H1 (cell line): Measurements from ENCODE around the gene MLN. TPM values are rescaled to one million over a fixed set of nuclear protein-coding genes. Genes with fewer than 3 reads are reported as not detected.

Source experiments
- CTCF ChIA-PET: fragments of 300-600 bp; sonication (Branson Sonifier 250); formaldehyde crosslinking; loops from one replicate; lab custom pipeline; 2021; ENCODE audit not compliant: partially characterized antibody; lab: Charles Lee
- POLR2A ChIA-PET: fragments of 300-600 bp; sonication (Branson Sonifier 250); formaldehyde crosslinking; loops from one replicate; lab custom pipeline; 2021; ENCODE audit warnings: inconsistent platforms; ENCODE audit not compliant: partially characterized antibody; lab: Charles Lee
- DNase-seq, 2 experiments: peaks; one replicate each; pipeline versions ENCODE4 v3.0.0 to v3.0.0-alpha.2; 2010 to 2022; ENCODE audit warnings: low spot score in 2 of 2, low read depth in 1 of 2, mixed read lengths in 1 of 2
- FAIRE-seq: peaks from 2 replicates; lab custom pipeline; 2011; peaks lifted over from hg19 to GRCh38; lab: Jason Lieb, UNC
- H2AFZ ChIP-seq: 2 replicates; pipeline ENCODE4 v1.8.1; 2012; ENCODE audit warnings: low read length, inconsistent platforms
- H2AK5ac ChIP-seq: 2 replicates; pipeline ENCODE4 v1.6.1; 2013; ENCODE audit warnings: low read depth, low read length
- H2BK120ac ChIP-seq: replicated peaks from 2 replicates; pipeline ENCODE3; 2013; ENCODE audit warnings: low read depth, low read length, inconsistent platforms
- H2BK12ac ChIP-seq: 2 replicates; pipeline ENCODE4 v1.6.1; 2013; ENCODE audit warnings: low read depth, low read length
- H2BK15ac ChIP-seq: 2 replicates; pipeline ENCODE4 v1.6.1; 2013; ENCODE audit warnings: low read length
- H2BK20ac ChIP-seq: 2 replicates; pipeline ENCODE4 v1.6.1; 2013; ENCODE audit warnings: low read length
- H2BK5ac ChIP-seq: 2 replicates; pipeline ENCODE4 v1.6.1; 2013; ENCODE audit warnings: low read depth, low read length
- H3K14ac ChIP-seq: 2 replicates; pipeline ENCODE4 v1.6.1; 2013; ENCODE audit warnings: inconsistent platforms; ENCODE audit not compliant: insufficient read length
- H3K18ac ChIP-seq: 2 replicates; pipeline ENCODE4 v1.6.1; 2013; ENCODE audit warnings: low read length; ENCODE audit errors: extremely low read depth
- H3K23ac ChIP-seq: 2 replicates; pipeline ENCODE4 v1.6.1; 2013; ENCODE audit warnings: inconsistent platforms; ENCODE audit not compliant: insufficient read length
- H3K23me2 ChIP-seq: 2 replicates; pipeline ENCODE4 v1.6.1; 2013; ENCODE audit warnings: low read depth, low read length
- H3K27ac ChIP-seq: 2 replicates; pipeline ENCODE4 v1.6.1; 2011; ENCODE audit warnings: low read depth, low read length, inconsistent platforms
- H3K27me3 ChIP-seq, 4 experiments: replicated peaks in 1 of 4; 1 replicate in 1 of 4; 2 replicates in 3 of 4; pipeline versions ENCODE4 v1.6.1 to v1.8.1; 2011 to 2013; ENCODE audit warnings: low read length in 3 of 4, mild to moderate bottlenecking in 3 of 4, inconsistent platforms in 2 of 4, mixed read lengths in 2 of 4, moderate library complexity in 1 of 4; ENCODE audit not compliant: control insufficient read depth in 3 of 4, insufficient read depth in 3 of 4; ENCODE audit errors: extremely low read depth in 1 of 4
- H3K36me3 ChIP-seq, 4 experiments: 2 replicates each; pipeline versions ENCODE4 v1.6.1 to v1.8.1; 2011 to 2013; ENCODE audit warnings: mild to moderate bottlenecking in 4 of 4, low read length in 3 of 4, moderate library complexity in 2 of 4, control low read depth in 1 of 4, inconsistent platforms in 1 of 4; ENCODE audit not compliant: insufficient read depth in 4 of 4, control insufficient read depth in 2 of 4
- H3K4ac ChIP-seq: replicated peaks from 2 replicates; pipeline ENCODE3; 2013; ENCODE audit warnings: low read length, low read depth, mixed read lengths, inconsistent platforms; ENCODE audit not compliant: insufficient read length
- H3K4me1 ChIP-seq, 4 experiments: replicated peaks in 1 of 4; 1 replicate in 1 of 4; 2 replicates in 3 of 4; pipeline versions ENCODE4 v1.6.1 to v1.8.1; 2011 to 2013; ENCODE audit warnings: low read length in 3 of 4, inconsistent platforms in 2 of 4, mixed read lengths in 1 of 4; ENCODE audit not compliant: insufficient read depth in 4 of 4, control insufficient read depth in 3 of 4
- H3K4me2 ChIP-seq, 2 experiments: 2 replicates each; pipeline versions ENCODE4 v1.6.1 to v1.8.1; 2011 to 2013; ENCODE audit warnings: low read depth in 2 of 2, low read length in 2 of 2, control low read depth in 1 of 2, inconsistent platforms in 1 of 2, mild to moderate bottlenecking in 1 of 2; ENCODE audit not compliant: insufficient read depth in 1 of 2
- H3K4me3 ChIP-seq, 4 experiments: fragments of 200-600, 300-600 bp in 1 of 4; sonication (generic), shearing (Covaris generic), sonication (Bioruptor Twin) in 1 of 4; 2 replicates each; pipeline versions ENCODE4 v1.5.1 to v1.8.1; 2011 to 2016; ENCODE audit warnings: low read length in 4 of 4, low read depth in 3 of 4, control low read depth in 2 of 4, inconsistent platforms in 2 of 4, mild to moderate bottlenecking in 2 of 4, mixed read lengths in 1 of 4, moderate library complexity in 1 of 4; ENCODE audit not compliant: insufficient read depth in 2 of 4; ENCODE audit errors: extremely low read depth in 1 of 4
- H3K56ac ChIP-seq: replicated peaks from 2 replicates; pipeline ENCODE3; 2013; ENCODE audit warnings: low read depth, mild to moderate bottlenecking, mixed read lengths, low read length, inconsistent platforms; ENCODE audit not compliant: insufficient read length
- H3K79me1 ChIP-seq: 2 replicates; pipeline ENCODE4 v1.6.1; 2013; ENCODE audit warnings: low read depth, low read length, control low read depth
- H3K79me2 ChIP-seq, 2 experiments: 2 replicates each; pipeline versions ENCODE4 v1.6.1 to v1.8.1; 2012 to 2013; ENCODE audit warnings: low read length in 2 of 2, mild to moderate bottlenecking in 2 of 2, inconsistent platforms in 1 of 2; ENCODE audit not compliant: insufficient read depth in 2 of 2, control insufficient read depth in 1 of 2
- H3K9ac ChIP-seq, 4 experiments: replicated peaks in 1 of 4; 1 replicate in 1 of 4; 2 replicates in 3 of 4; pipeline versions ENCODE4 v1.6.1 to v1.8.1; 2011 to 2013; ENCODE audit warnings: low read depth in 3 of 4, low read length in 3 of 4, control low read depth in 2 of 4, mild to moderate bottlenecking in 2 of 4, moderate library complexity in 2 of 4, inconsistent platforms in 1 of 4; ENCODE audit errors: extremely low read depth in 1 of 4
- H3K9me3 ChIP-seq, 2 experiments: 2 replicates each; pipeline versions ENCODE4 v1.6.1 to v1.8.1; 2012 to 2013; ENCODE audit warnings: mild to moderate bottlenecking in 2 of 2, moderate library complexity in 2 of 2, control low read depth in 1 of 2, inconsistent platforms in 1 of 2, low read depth in 1 of 2, low read length in 1 of 2, mixed read lengths in 1 of 2; ENCODE audit not compliant: insufficient read depth in 2 of 2
- H4K20me1 ChIP-seq, 2 experiments: replicated peaks in 1 of 2; 2 replicates each; pipeline versions ENCODE3 to v1.8.1; 2011 to 2013; ENCODE audit warnings: inconsistent platforms in 2 of 2, low read length in 2 of 2, mild to moderate bottlenecking in 1 of 2; ENCODE audit not compliant: insufficient read depth in 2 of 2, control insufficient read depth in 1 of 2
- H4K5ac ChIP-seq: 2 replicates; pipeline ENCODE4 v1.6.1; 2013; ENCODE audit warnings: low read length, low read depth, mixed read lengths, inconsistent platforms; ENCODE audit not compliant: insufficient read length
- H4K8ac ChIP-seq: 2 replicates; pipeline ENCODE4 v1.8.0; 2013; ENCODE audit warnings: mild to moderate bottlenecking, moderate library complexity, low read length, inconsistent platforms; ENCODE audit not compliant: insufficient read depth; ENCODE audit errors: extremely low read depth
- H4K91ac ChIP-seq: replicated peaks from 2 replicates; pipeline ENCODE3; 2013; ENCODE audit warnings: low read length, mixed read lengths, inconsistent platforms; ENCODE audit not compliant: insufficient read length
- BACH1 ChIP-seq: IDR thresholded peaks from 2 replicates; pipeline ENCODE4 v1.6.1; 2012; ENCODE audit warnings: low read length, improper control_type of control experiment
- GABPA ChIP-seq: IDR thresholded peaks from 2 replicates; pipeline ENCODE4 v1.6.1; 2011; ENCODE audit warnings: mild to moderate bottlenecking, low read length, moderate library complexity, borderline replicate concordance; ENCODE audit not compliant: insufficient read depth
- JUND ChIP-seq: IDR thresholded peaks from 2 replicates; pipeline ENCODE4 v1.6.1; 2011; ENCODE audit warnings: mild to moderate bottlenecking, improper control_type of control experiment, low read length
- PHF8 ChIP-seq: fragments of 200-600 bp; sonication (generic); conservative IDR thresholded peaks from 2 replicates; pipeline ENCODE4 v1.7.1; 2012; ENCODE audit warnings: low read depth, mild to moderate bottlenecking, inconsistent platforms, low read length, moderate library complexity
- POLR2A ChIP-seq, 2 experiments: IDR thresholded peaks; 1 replicate in 1 of 2; 2 replicates in 1 of 2; pipeline ENCODE4 v1.6.1; 2011; ENCODE audit warnings: low read depth in 2 of 2, low read length in 2 of 2, mild to moderate bottlenecking in 2 of 2; ENCODE audit errors: control extremely low read depth in 1 of 2
- WGBS, 2 experiments: shearing (Covaris generic) in 1 of 2; methylation state at CpG; one replicate each; pipeline versions ENCODE4 v1.1.6 to v1.1.7; 2013 to 2015; ENCODE audit warnings: low lambda C conversion rate in 2 of 2, mixed read lengths in 2 of 2, inconsistent platforms in 1 of 2, low coverage in 1 of 2, missing lambda C conversion rate in 1 of 2; ENCODE audit not compliant: insufficient replicate concordance in 2 of 2, insufficient coverage in 1 of 2, insufficient read length in 1 of 2; ENCODE audit errors: extremely low coverage in 1 of 2, missing lambda C conversion rate in 1 of 2; 5-methylcytosine and 5-hydroxymethylcytosine counted together
- polyA plus RNA-seq, 7 experiments: library from polyadenylated mRNA; depleted of rRNA in 3 of 7; stranded (reverse) in 5 of 7; unstranded in 2 of 7; fragments of >200 nt in 5 of 7; fragments of 200-250 nt in 2 of 7; gene quantifications; 1 replicate in 5 of 7; 2 replicates in 1 of 7; 4 replicates in 1 of 7; pipeline versions ENCODE4 v1.2.1 to v1.2.3, GENCODE V29; 2011 to 2013; ENCODE audit warnings: missing spikeins in 2 of 7, mixed read lengths in 2 of 7
- total RNA-seq: library from RNA; stranded (reverse); fragmentation: NEBNext Ultra II Directional; extraction: Animal tissue kit (Norgen Biotek cat#: 25700); gene quantifications from 2 replicates; pipeline ENCODE4 v1.2.1, GENCODE V29; 2021

Gene MLN
- total and polyA plus RNA-seq, 2 of the 8 experiments (the other 6 are each of a cell fraction or from before 2014, with no cell fraction given), result not detected

- H3K14ac ChIP-seq, result no peak overlapping the region
- H3K36me3 ChIP-seq, result peaks cover 5 to 28% (median 17%) of the 10 kb centered on the region in 4 experiments; a peak in 6 of 8 replicates
- 54% methylated on average over 14 of the region's 14 CpGs; no CpG with 5 or more reads in 1 of the 2 experiments for WGBS, 2 experiments
- peak overlapping the region; percentile 10 for H3K4ac ChIP-seq
- H4K8ac ChIP-seq, result peak overlapping the region; percentile 19; the same call in 1 of the 2 replicates
- no peaks in the 10 kb centered on the region for H3K79me1 ChIP-seq
- POLR2A ChIA-PET, result interaction anchor here (0.7 to 9.3 kb wide), 24 partner anchors 9 to 363 kb away, joined by 3 to 101 read pairs (median 3); partner anchors contain the start of genes IP6K3, LEMD2 and UQCC2
- peak overlapping the region; percentile 41; the same call in 1 of the 2 replicates for H3K18ac ChIP-seq
- peak overlapping the region in 1 of 4 experiments; percentile 16; a peak in 1 of 8 replicates for H3K4me3 ChIP-seq
- no peak overlapping the region for H2AFZ ChIP-seq
- peak overlapping the region; percentile 49 for H3K27ac ChIP-seq
- peak overlapping the region; percentile 71 for H4K91ac ChIP-seq
- H2BK12ac ChIP-seq, result peak overlapping the region; percentile 31; the same call in 1 of the 2 replicates
- peaks cover 10 to 32% (median 21%) of the 10 kb centered on the region in 4 experiments for H3K4me1 ChIP-seq
- H2BK15ac ChIP-seq, result peak overlapping the region; percentile 76; the same call in 1 of the 2 replicates
- H3K9me3 ChIP-seq, result no peaks in the 10 kb centered on the region
- H3K56ac ChIP-seq, result no peak overlapping the region
- H3K4me2 ChIP-seq, result peak overlapping the region; percentile 14 to 45; a peak in 3 of 4 replicates
- peak in 1 of 2 experiments; percentile 61 for DNase-seq
- H3K23me2 ChIP-seq, result no peaks in the 10 kb centered on the region
- peaks cover 0 to 4% of the 10 kb centered on the region in 2 experiments for H4K20me1 ChIP-seq
- H3K23ac ChIP-seq, result no peak overlapping the region
- H3K27me3 ChIP-seq, result no peaks in the 10 kb centered on the region
- no peak for FAIRE-seq
- 0 out of 2 replicates have a peak overlapping the region, but pooled peaks have one; percentile 98 for H2BK20ac ChIP-seq
- peak overlapping the region; percentile 13 for H2BK120ac ChIP-seq
- H2BK5ac ChIP-seq, result peak overlapping the region; percentile 49; the same call in 1 of the 2 replicates
- peak overlapping the region; percentile 16 for H4K5ac ChIP-seq
- H2AK5ac ChIP-seq, result peak overlapping the region; percentile 3; the same call in 1 of the 2 replicates
- no peaks in the 10 kb centered on the region for H3K79me2 ChIP-seq
- peak overlapping the region in 2 of 4 experiments; percentile 25 to 31; a peak in 2 of 7 replicates for H3K9ac ChIP-seq
- CTCF ChIA-PET, result interaction anchor here (0.6 to 14.3 kb wide), 47 partner anchors 10 to 691 kb away, joined by 3 to 157 read pairs (median 6); partner anchors contain the start of genes IP6K3, MLN and UQCC2
- TF ChIP-seq BACH1, result no peak
- no peak for TF ChIP-seq JUND
- TF ChIP-seq PHF8, result no peak
- peak in 1 of 2 experiments; percentile 25; a peak in 2 of 3 replicates for TF ChIP-seq POLR2A (IDR thresholded peaks at IDR 0.05; ENCODE audit: control extremely low read depth in 1 of 2, low read depth in 2 of 2, low read length in 2 of 2)
- TF ChIP-seq GABPA, result no peak
Measured at GRCh38 chr6:33770124-33770832, 33.5 kb downstream of the MLN start.
